Mesendoderm (in vitro differentiated cells): ENCODE data around the gene ZNF592.

Experiments used
- DNase-seq: peaks from one replicate; pipeline ENCODE4 v3.0.0; 2013
- H2AK5ac ChIP-seq: 2 replicates; pipeline ENCODE4 v1.6.1; 2013; ENCODE audit warnings: low read length, inconsistent platforms
- H2BK120ac ChIP-seq: 2 replicates; pipeline ENCODE4 v1.6.1; 2013; ENCODE audit warnings: low read depth, mild to moderate bottlenecking, low read length, moderate library complexity, mixed read lengths
- H2BK15ac ChIP-seq: replicated peaks from 2 replicates; pipeline ENCODE4 v1.6.1; 2013; ENCODE audit warnings: low read depth, mild to moderate bottlenecking, moderate library complexity
- H2BK5ac ChIP-seq: 2 replicates; pipeline ENCODE4 v1.6.1; 2013; ENCODE audit warnings: low read length, inconsistent platforms
- H3K18ac ChIP-seq: 2 replicates; pipeline ENCODE4 v1.6.1; 2013; ENCODE audit warnings: mild to moderate bottlenecking, low read length, mixed read lengths
- H3K23ac ChIP-seq: one replicate; pipeline ENCODE4 v1.6.1; 2013; ENCODE audit warnings: low read length
- H3K27ac ChIP-seq: 2 replicates; pipeline ENCODE4 v1.5.1; 2013; ENCODE audit warnings: low read depth, mild to moderate bottlenecking, inconsistent platforms, low read length, moderate library complexity
- H3K27me3 ChIP-seq: 2 replicates; pipeline ENCODE4 v1.6.1; 2013; ENCODE audit warnings: low read length, control low read depth, mild to moderate bottlenecking, inconsistent platforms; ENCODE audit not compliant: insufficient read depth, poor library complexity
- H3K36me3 ChIP-seq: 2 replicates; pipeline ENCODE4 v1.6.1; 2013; ENCODE audit warnings: low read length, inconsistent platforms; ENCODE audit not compliant: control insufficient read depth, insufficient read depth
- H3K4ac ChIP-seq: one replicate; pipeline ENCODE4 v1.6.1; 2013; ENCODE audit warnings: low read depth, mild to moderate bottlenecking, low read length, moderate library complexity
- H3K4me1 ChIP-seq: 2 replicates; pipeline ENCODE4 v1.6.1; 2013; ENCODE audit warnings: low read depth, low read length, inconsistent platforms; ENCODE audit not compliant: control insufficient read depth
- H3K4me2 ChIP-seq: 2 replicates; pipeline ENCODE4 v1.6.1; 2013; ENCODE audit warnings: low read length
- H3K4me3 ChIP-seq: 2 replicates; pipeline ENCODE4 v1.5.1; 2013; ENCODE audit warnings: mild to moderate bottlenecking, low read length
- H3K56ac ChIP-seq: one replicate; pipeline ENCODE4 v1.6.1; 2013; ENCODE audit warnings: low read length
- H3K79me1 ChIP-seq: 2 replicates; pipeline ENCODE4 v1.6.1; 2013; ENCODE audit warnings: low read length, inconsistent platforms
- H3K79me2 ChIP-seq: 2 replicates; pipeline ENCODE4 v1.6.1; 2013; ENCODE audit warnings: mild to moderate bottlenecking, low read length; ENCODE audit not compliant: control insufficient read depth, insufficient read depth
- H3K9ac ChIP-seq: 2 replicates; pipeline ENCODE4 v1.6.1; 2013; ENCODE audit warnings: low read length, inconsistent platforms
- H4K5ac ChIP-seq: one replicate; pipeline ENCODE4 v1.6.1; 2013; ENCODE audit warnings: low read length
- H4K8ac ChIP-seq: one replicate; pipeline ENCODE4 v1.6.1; 2013; ENCODE audit warnings: low read depth, mild to moderate bottlenecking, control low read depth, low read length, moderate library complexity
- WGBS: extraction: QIAGEN DNeasy Blood & Tissue Kit; methylation state at CpG from one replicate; pipeline ENCODE4 v1.1.7; 2013; ENCODE audit warnings: low lambda C conversion rate, missing lambda C conversion rate; ENCODE audit not compliant: insufficient coverage; ENCODE audit errors: extremely low coverage; 5-methylcytosine and 5-hydroxymethylcytosine counted together

Gene ZNF592

GRCh38 chr15:84818261-84819131, 70.1 kb downstream of the ZNF592 start:
- Histone ChIP-seq H3K27me3 (no peaks in the 10 kb centered on the region), H4K5ac (peak overlapping the region; percentile 97), H3K9ac (peak overlapping the region; percentile 84), H3K56ac (peak overlapping the region; percentile 98), H2AK5ac (peak overlapping the region; percentile 99), H3K4me3 (peak overlapping the region; percentile 28), H3K79me2 (peaks cover 17% of the 10 kb centered on the region), H3K4me2 (peak overlapping the region; percentile 90), H2BK5ac (peak overlapping the region; percentile 99), H3K18ac (peak overlapping the region; percentile 85), H2BK15ac (no peak overlapping the region), H2BK120ac (peak overlapping the region; percentile 49), H3K27ac (peak overlapping the region; percentile 99), H3K79me1 (peaks cover 19% of the 10 kb centered on the region), H4K8ac (no peak overlapping the region), H3K23ac (peak overlapping the region; percentile 7), H3K4ac (peak overlapping the region; percentile 96), H3K36me3 (no peaks in the 10 kb centered on the region), H3K4me1 (peaks cover 24% of the 10 kb centered on the region)
- no CpG with 5 or more reads among the region's 9 CpGs for WGBS
- peak; percentile 95 for DNase-seq

GRCh38 chr15:84819291-84819768, 70.9 kb downstream of the ZNF592 start:
- Histone ChIP-seq H3K4me1 (peaks cover 24% of the 10 kb centered on the region), H3K56ac (peak overlapping the region; percentile 98), H3K27me3 (no peaks in the 10 kb centered on the region), H3K36me3 (peaks cover 2% of the 10 kb centered on the region), H3K27ac (peak overlapping the region; percentile 99), H3K79me2 (peaks cover 17% of the 10 kb centered on the region), H4K8ac (no peak overlapping the region), H2AK5ac (peak overlapping the region; percentile 96), H3K4me2 (peak overlapping the region; percentile 90), H2BK120ac (peak overlapping the region; percentile 49), H3K9ac (peak overlapping the region; percentile 84), H3K18ac (peak overlapping the region; percentile 85), H2BK15ac (no peak overlapping the region), H3K4me3 (no peak overlapping the region), H3K23ac (peak overlapping the region; percentile 17), H4K5ac (no peak overlapping the region), H3K4ac (peak overlapping the region; percentile 96), H2BK5ac (peak overlapping the region; percentile 81), H3K79me1 (peaks cover 19% of the 10 kb centered on the region)
- DNase-seq = peak; percentile 81
- WGBS = no CpG with 5 or more reads among the region's 3 CpGs

GRCh38 chr15:84819791-84820190, 71.4 kb downstream of the ZNF592 start:
- H3K27ac ChIP-seq = peak overlapping the region; percentile 99
- H3K79me1 ChIP-seq = peaks cover 19% of the 10 kb centered on the region
- H4K8ac ChIP-seq = no peak overlapping the region
- H3K18ac ChIP-seq = peak overlapping the region; percentile 85
- H3K79me2 ChIP-seq = peaks cover 17% of the 10 kb centered on the region
- no peak overlapping the region for H2BK120ac ChIP-seq
- H3K23ac ChIP-seq = peak overlapping the region; percentile 17
- no peak for DNase-seq
- H2BK5ac ChIP-seq = peak overlapping the region; percentile 81
- peak overlapping the region; percentile 84 for H3K9ac ChIP-seq
- peak overlapping the region; percentile 96 for H2AK5ac ChIP-seq
- no peak overlapping the region for H2BK15ac ChIP-seq
- WGBS = no CpG with 5 or more reads among the region's 2 CpGs
- H3K4me3 ChIP-seq = no peak overlapping the region
- H4K5ac ChIP-seq = no peak overlapping the region
- peaks cover 24% of the 10 kb centered on the region for H3K4me1 ChIP-seq
- peak overlapping the region; percentile 90 for H3K4me2 ChIP-seq
- H3K4ac ChIP-seq = peak overlapping the region; percentile 96
- peaks cover 2% of the 10 kb centered on the region for H3K36me3 ChIP-seq
- no peaks in the 10 kb centered on the region for H3K27me3 ChIP-seq
- peak overlapping the region; percentile 98 for H3K56ac ChIP-seq

- Histone ChIP-seq H4K5ac (no peak overlapping the region), H3K4me1 (peaks cover 24% of the 10 kb centered on the region), H2AK5ac (no peak overlapping the region), H3K36me3 (peaks cover 2% of the 10 kb centered on the region), H3K9ac (no peak overlapping the region), H3K79me2 (peaks cover 17% of the 10 kb centered on the region), H3K4me3 (no peak overlapping the region), H2BK120ac (no peak overlapping the region), H3K56ac (peak overlapping the region; percentile 34), H3K23ac (no peak overlapping the region), H3K27ac (no peak overlapping the region), H2BK5ac (no peak overlapping the region), H2BK15ac (no peak overlapping the region), H3K27me3 (no peaks in the 10 kb centered on the region), H3K18ac (no peak overlapping the region), H3K79me1 (peaks cover 19% of the 10 kb centered on the region), H4K8ac (no peak overlapping the region), H3K4me2 (no peak overlapping the region), H3K4ac (no peak overlapping the region)
- no CpG with 5 or more reads among the region's 8 CpGs for WGBS
- DNase-seq = no peak
These were observed 73.2 kb downstream of the ZNF592 start for GRCh38 chr15:84821501-84822021.

- peaks cover 2% of the 10 kb centered on the region for H3K36me3 ChIP-seq
- H3K27me3 ChIP-seq = no peaks in the 10 kb centered on the region
- no peak overlapping the region for H3K27ac ChIP-seq
These were observed 74.4 kb downstream of the ZNF592 start for GRCh38 chr15:84822653-84823281.

More at GRCh38 chr15:84822653-84823281, 74.4 kb downstream of the ZNF592 start:
- no peak overlapping the region for H4K5ac ChIP-seq
- no peak overlapping the region for H2BK5ac ChIP-seq
- no peak overlapping the region for H2BK120ac ChIP-seq
- no peak overlapping the region for H3K4me3 ChIP-seq
- no peak overlapping the region for H2AK5ac ChIP-seq
- no peak overlapping the region for H3K9ac ChIP-seq
- no peak overlapping the region for H3K56ac ChIP-seq
- H3K23ac ChIP-seq = no peak overlapping the region
- no peak overlapping the region for H3K4me2 ChIP-seq
- peaks cover 17% of the 10 kb centered on the region for H3K79me2 ChIP-seq
- H4K8ac ChIP-seq = no peak overlapping the region
- H3K4ac ChIP-seq = no peak overlapping the region
- no peak overlapping the region for H2BK15ac ChIP-seq
- no peak overlapping the region for H3K18ac ChIP-seq
- WGBS = no CpG with 5 or more reads among the region's 4 CpGs
- no peak for DNase-seq
- peaks cover 22% of the 10 kb centered on the region for H3K79me1 ChIP-seq
- peaks cover 22% of the 10 kb centered on the region for H3K4me1 ChIP-seq
